Medulla oblongata (tissue), 1 donor: ENCODE results near the gene SULT2A1.
A peak's percentile ranks its signal among the peaks of the same experiment; 100 is the strongest.
"Not testable (repeated sequence)": the region's sequence is repeated elsewhere in the genome, so short reads cannot be mapped to it uniquely, and the experiment has no call there.

Experiments used
- DNase-seq: peaks from one replicate; pipeline ENCODE4 v3.0.0-alpha.2; 2015; ENCODE audit errors: extremely low spot score

The SULT2A1 gene, protein sequence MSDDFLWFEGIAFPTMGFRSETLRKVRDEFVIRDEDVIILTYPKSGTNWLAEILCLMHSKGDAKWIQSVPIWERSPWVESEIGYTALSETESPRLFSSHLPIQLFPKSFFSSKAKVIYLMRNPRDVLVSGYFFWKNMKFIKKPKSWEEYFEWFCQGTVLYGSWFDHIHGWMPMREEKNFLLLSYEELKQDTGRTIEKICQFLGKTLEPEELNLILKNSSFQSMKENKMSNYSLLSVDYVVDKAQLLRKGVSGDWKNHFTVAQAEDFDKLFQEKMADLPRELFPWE

DNA sequence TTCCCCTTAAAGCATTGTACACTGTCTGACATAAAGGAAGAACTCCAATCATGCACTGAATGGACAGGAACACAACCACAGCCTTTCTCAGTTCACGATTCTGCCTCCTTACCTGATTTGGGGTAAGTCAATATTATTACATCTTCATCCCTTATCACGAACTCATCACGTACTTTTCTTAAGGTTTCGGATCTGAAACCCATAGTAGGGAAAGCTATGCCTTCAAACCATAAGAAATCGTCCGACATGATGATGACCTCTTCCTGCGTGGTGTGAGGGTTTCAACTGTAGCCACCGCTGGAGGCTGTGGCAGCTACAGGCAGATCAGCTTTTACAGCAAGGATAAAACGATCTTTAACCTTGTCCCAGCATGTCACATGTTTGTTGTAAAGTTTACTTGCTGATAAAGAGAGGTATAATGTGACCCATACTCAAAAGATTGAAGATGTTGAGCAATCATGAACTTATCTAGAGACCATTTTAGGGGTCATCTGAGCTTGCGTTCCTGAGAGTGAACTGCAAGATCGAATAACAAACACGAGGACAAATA is at the start of gene SULT2A1:
TSS of gene SULT2A1 (minus strand) at position 306 of the 550 bp plus-strand sequence. CDS start at position 248, 58 bp downstream.
- no peak for DNase-seq

DNA sequence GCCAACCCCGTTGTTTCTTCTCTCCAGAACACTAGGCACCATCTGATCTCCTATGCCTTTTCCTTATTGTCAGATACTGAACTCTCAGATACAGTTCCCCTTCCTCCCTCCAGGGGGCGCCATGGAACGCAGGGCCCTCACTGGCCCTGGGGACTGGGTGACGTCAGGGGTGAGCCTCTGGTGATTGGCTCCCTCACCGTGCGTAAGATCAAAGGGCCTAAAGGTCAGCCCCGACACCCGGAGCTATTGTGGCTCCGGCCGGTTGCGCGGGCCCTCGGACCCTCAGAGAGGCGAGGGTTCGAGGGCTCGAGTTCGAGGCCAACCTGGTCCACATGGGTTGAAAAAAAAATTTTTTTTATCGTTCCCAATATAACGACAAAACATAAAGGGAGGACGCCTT is 42.5 kb upstream of the SULT2A1 start:
- DNase-seq: not testable (repeated sequence)

DNA sequence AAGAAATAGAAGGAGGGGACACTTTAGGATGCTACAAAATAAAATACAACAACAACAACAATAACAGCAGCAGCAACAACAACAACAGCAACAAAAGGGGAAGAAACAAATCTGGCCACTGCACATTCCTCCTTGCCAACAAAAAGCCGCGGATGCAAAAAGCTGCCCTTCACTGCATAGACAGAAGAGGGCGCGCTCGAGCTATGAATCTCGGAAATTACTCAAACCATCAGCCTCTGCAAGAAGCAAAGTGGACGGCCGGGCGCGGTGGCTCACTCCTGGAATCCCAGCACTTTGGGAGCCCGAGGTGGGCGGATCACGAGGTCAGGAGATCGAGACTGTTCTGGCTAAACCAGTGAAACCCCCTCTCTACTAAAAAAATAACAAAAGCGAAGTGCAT is 34.0 kb upstream of the SULT2A1 start:
- not testable (repeated sequence) for DNase-seq

DNA sequence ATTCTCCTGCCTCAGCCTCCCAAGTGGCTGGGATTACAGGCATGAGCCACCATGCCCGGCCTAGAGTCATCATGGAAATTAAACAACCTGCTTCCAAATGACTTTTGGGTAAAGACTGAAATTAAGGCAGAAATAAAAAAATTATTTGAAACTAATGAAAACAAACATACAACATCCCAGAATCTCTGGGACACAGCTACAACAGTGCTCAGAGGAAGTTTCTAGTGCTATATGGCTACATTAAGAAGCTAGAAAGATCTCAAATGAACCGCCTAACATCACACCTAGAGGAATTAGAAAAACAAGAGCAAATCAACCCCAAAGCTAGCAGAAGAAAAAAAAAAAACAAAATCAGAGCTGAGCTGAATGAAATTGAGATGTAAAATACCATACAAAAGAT is 24.1 kb upstream of the SULT2A1 start:
- DNase-seq: not testable (repeated sequence)

DNA sequence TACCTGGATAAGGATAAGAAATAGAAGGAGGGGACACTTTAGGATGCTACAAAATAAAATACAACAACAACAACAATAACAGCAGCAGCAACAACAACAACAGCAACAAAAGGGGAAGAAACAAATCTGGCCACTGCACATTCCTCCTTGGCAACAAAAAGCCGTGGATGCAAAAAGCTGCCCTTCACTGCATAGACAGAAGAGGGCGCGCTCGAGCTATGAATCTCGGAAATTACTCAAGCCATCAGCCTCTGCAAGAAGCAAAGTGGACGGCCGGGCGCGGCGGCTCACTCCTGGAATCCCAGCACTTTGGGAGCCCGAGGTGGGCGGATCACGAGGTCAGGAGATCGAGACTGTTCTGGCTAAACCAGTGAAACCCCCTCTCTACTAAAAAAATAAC is 23.2 kb upstream of the SULT2A1 start:
- not testable (repeated sequence) for DNase-seq

DNA sequence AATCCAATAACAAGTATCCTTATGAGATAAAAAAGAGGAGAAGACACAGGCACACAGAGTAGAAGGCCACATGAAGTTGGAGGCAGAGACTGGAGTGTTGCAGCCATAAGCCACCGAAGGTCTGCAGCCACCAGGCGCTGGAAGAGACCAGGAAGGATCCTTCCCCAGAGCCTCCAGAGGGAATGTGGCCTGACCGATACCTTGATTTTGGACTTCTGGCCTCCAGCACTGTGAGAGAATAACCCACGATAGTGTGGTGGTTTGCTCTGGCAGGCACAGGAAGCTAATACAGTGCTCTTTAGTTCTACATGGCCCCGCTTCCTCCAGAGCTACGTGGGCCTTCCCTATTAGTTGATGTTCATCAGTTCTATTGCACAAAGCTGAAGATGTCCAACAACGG is 15.3 kb upstream of the SULT2A1 start:
- DNase-seq: no peak

DNA sequence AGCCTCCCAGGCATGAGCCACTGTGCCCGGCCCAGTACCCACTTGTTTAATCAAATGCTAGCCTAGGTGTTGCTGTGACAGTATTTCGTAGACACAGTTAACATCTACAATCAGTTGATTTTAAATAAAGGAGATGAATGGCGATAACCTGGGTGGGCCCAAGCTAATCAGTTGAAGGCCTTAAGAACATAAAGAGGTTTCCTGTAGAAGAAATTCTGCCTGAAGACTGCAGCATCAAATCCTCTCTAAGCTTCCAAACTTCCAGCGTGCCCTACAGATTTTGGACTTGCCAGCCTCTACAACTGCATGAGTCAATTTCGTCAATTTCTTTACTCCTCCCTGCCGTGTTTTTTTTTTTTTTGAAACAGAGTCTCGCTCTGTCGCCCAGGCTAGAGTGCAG is 13.2 kb upstream of the SULT2A1 start:
- DNase-seq: no peak

DNA sequence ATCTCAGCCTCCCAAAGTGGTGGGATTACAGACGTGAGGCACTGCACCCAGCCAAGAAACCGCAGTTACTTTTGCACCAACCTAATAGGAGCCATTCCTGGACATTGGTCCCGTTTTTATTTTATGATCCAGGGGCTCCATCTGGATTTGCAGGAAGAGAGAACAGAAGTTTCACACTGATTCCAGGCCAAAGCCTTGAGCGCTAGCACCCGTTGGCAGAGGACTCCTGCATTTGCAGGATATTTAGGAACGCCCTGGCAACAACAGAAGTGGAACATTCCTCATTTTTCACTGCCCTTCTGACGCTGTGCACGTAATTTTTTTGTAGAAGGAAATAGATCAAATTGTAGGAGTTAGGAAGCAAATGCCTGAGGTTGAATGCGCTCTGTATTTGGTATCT is 11.7 kb upstream of the SULT2A1 start:
- no peak for DNase-seq

DNA sequence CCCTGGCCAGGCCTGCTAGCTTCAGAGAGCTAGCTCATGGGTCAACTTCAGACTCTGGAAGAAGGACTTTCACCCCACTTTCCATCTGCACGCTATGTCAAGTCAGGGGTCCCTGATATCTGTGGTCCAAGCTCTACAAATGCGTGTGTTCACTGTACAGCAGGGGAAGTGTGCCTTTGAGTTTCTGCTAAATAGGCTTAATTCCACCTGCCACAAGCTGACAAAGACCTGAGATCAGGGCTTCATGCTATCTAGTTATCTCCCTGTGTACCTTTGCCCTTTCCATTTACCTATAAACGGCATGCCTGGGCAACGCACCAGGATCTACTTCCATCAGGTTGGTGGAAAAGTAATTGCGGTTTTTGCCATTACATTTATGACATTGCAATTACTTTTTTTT is 10.7 kb upstream of the SULT2A1 start:
- DNase-seq: no peak

DNA sequence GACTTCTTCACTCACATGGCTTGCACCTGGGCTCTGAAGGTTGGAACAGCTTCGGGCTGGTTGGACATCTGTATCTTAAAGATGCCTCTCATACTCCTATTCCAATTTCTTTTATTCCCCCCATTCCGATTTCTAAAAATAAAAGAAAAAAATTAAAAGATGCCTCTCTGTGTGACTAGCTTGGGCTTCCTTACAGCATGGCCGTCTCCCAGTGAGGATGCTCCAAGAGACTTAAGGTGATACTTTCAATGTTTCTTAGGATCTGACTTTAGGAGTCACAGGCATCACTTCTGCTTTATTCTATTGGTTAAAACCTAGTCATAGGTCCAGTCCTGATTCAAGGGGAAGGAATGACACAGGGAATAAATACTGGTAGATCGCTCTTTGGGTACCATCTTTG is 9.9 kb upstream of the SULT2A1 start:
- no peak for DNase-seq

DNA sequence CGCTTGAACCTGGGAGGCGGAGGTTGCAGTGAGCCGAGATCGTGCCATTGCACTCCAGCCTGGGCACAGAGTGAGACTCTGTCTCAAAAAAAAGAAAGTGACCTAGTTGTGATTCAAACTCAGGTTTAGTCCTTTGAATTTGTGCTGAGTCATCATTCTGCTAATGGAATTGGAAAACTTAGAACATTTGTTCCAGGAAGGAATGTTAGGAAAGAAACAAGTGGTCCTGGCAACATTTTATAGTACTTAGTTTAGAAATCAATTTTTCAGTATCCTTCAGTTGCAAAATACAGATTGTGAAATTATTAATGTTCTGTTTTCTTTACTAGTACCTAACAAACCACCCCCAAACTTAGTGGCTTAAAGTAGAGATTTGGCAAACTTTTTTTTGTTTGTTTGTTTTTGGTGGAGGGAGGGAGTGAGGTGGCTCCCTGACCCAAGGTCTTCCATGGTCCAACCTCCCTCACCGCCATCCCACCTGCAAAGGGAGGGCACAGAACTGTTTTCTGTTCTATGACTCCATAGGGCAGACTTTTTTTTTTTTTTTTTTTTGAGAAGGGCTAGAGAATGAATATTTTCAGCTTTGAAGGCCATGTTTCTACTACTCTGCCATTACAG is 9.2 kb upstream of the SULT2A1 start:
- no peak for DNase-seq

DNA sequence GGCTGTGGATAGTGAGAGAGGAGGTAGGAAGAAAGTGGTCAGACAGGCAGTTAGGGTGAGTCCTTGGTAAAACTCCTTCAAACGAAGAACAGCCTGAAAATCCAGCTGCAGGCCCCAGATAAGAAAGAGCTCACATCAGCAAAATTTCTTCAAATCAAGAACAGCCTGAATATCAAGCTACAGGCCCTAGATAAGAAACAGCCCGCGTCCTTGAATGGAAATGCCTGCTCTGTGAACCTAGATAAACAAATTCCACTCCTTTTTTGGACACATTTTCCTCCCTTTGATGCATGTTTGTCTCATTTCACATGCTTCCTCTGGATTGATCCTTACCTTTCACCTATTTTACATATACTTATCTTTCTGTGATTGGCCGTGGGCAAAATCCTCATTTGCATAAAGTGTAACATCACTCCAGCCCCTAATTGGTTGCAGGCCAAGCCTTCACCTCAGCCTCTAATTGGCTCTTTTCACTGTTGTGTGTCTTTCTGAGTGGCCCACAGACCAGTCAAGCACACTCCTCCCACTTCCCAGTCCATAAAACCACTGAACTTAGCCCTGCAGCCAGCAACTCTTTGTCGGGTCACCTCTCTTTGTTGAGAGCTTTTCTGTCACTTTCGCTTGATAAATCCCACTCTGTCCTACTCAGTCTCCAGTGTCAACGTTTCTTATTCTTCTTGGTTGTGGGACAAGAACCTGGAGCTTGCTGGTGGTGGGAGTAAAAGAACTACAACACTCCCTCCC is 6.0 kb upstream of the SULT2A1 start:
- no peak for DNase-seq

DNA sequence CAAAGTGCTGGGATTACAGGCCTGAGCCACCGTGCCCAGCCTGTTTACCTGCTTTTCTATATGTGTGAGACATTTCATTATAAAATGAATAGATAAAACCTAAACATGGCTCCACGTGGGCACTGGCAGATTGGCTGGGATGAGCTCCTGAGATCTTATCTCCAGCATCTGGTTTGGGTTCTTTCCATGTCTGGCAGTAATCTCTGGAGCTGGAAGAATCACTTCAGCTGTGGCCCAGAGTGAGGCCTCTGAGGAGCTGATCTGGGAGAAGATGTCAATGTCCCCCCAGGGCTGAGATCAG is 5.5 kb upstream of the SULT2A1 start:
- no peak for DNase-seq

DNA sequence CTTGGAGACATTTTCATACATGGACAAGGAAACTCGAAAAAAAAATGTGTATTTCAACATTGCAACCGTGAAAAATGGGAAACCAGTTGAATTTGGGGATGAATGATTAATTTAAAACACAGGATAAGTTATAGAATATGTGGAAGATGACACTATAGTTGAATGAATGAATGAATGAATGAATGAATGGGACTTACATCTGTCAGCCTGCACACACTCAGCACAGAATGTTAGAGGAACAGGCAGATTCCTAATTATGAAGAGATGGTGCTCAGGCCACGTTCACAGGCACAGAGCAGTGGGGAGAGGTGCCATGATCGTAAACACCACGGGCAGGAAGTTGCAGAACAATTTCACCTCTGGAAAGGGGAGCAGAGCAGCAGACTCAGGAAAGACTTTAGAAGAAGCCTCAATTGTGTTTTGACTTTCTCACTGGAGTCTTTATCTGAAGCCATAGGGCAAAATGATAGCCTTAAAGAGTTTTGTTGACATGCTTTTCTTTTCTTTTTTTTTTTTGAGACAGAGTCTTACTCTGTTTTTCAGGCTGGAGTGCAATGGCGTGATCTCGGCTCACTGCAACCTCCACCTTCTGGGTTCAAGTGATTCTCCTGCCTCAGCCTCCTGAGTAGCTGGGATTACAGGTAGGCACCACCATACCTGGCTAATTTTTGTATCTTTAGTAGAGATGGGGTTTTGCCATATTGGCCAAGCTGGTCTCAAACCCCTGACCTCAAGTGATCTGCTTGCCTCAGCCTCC is 4.9 kb upstream of the SULT2A1 start:
- DNase-seq: no peak

DNA sequence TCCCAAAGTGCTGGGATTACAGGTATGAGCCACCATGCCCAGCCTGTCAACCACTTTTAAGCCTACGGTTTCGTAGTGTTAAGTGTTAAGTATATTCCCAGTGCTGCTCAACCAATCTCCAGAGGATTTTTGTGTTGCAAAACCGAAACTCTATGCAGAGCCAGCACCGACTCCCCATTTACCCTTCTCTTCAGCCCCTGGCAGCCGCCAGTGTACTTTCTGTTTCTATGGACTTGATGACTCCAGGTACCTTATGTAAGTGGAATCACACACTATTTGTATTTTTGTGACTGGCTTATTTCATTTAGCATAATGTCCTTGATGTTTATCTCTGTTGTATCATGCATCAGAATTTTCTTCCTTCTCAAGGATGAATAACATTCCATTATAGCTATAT is 1.1 kb downstream of the SULT2A1 start:
- DNase-seq: no peak

DNA sequence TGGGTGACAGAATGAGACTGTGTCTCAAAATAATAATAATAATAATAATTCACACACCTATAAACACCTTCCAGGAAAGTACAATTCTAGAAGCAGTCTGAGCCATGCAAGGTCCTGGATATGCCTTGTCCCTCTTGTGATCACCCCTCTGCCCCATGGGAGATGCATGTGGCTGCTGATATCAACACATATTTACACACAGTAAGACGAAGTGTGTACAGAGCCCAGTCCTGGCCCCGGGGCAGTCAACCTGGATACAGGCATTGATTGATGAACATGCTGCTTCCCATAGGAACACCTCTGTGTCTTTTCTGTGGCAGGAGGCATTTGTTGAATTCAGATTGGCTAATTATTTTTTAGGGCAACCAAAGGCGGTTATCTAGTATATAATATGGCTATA is 3.2 kb downstream of the SULT2A1 start:
- no peak for DNase-seq

DNA sequence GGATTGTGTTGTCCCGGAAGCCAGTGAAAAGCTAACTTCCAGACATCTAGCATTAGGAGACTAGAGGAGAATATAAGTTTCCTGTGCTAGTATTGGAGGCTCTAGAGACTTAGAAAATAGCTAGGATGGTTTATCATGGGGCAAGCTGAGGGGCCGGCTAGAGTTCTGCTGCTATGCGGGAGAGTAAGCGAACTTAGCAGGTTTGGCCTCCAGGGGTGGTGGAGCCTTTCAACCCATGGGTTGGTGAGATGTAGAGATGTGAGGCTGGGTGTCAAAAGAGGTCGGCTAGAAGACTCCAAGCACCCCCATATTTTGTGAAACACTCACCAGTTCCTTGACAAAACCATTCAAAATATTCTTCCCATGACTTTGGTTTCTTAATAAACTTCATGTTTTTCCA is 4.4 kb downstream of the SULT2A1 start:
- DNase-seq: no peak

DNA sequence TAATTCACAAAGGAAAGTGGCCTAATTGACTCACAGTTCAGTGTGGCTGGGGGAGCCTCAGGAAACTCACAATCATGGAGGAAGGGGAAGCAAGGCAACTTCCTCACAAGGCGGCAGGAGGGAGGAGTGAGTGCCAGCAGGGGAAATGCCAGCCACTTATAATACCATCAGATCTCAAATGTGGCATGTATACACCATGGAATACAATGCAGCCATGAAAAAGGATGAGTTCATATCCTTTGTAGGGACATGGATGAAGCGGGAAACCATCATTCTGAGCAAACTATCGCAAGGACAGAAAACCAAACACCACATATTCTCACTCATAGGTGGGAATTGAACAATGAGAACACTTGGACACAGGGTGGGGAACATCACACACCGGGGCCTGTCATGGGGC is 6.7 kb downstream of the SULT2A1 start:
- not testable (repeated sequence) for DNase-seq

DNA sequence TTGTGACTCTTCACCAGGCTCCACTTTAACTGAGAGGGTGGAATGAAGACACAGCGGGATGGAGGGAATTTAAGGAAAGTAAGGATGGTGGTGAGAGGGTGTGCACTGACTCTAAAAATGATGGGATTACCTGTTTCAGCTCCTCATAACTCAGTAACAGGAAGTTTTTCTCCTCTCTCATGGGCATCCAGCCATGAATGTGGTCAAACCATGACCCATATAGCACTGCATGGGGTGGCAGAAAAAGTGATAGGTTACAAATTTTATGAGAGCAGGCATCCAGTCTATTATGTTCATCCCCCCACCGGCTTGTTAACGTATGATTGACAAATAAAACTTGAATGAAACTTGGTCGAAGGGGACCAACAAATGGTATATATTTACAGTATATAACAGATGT is 7.2 kb downstream of the SULT2A1 start:
- DNase-seq: no peak

DNA sequence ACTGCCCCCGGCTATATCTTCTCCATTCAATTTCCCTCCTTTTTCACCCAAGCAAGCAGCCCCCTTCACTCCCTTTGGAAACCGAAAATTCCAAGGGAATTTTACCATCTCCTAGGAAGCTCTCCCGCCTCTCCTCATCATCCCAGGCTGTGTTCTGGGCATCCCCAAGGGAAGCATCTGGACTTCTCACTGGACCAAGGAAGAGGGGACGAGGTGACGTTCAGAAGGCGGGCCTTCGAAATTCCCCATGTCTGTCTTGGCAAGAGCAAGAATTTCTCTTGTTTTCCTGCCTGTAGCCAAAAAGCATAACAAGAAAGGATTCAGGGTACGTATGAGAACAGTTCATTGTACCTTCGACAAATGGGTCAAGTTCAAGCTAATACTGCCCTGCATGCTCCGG is 20.9 kb downstream of the SULT2A1 start:
- no peak for DNase-seq

DNA sequence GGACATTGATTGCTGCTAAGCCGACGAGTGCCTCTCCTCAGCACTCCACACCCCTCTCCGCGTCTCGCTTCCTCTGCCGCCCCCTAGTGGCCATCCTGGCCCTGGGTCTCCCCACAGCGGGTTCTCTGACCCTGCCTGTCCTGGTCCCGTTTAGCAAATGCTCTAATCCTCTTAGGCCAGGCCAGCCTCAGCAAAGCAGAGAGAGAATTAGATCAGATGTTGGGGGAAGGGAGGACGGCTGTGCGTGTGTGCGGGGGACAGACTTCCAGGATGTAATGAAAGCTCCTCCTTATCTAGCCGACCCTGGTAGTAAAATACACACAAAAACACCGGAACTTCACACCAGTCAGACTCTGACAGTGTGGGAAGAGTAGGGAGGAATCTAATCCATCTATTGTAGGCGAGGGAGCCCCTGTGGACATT is 22.6 kb downstream of the SULT2A1 start:
- peak; percentile 84 for DNase-seq

DNA sequence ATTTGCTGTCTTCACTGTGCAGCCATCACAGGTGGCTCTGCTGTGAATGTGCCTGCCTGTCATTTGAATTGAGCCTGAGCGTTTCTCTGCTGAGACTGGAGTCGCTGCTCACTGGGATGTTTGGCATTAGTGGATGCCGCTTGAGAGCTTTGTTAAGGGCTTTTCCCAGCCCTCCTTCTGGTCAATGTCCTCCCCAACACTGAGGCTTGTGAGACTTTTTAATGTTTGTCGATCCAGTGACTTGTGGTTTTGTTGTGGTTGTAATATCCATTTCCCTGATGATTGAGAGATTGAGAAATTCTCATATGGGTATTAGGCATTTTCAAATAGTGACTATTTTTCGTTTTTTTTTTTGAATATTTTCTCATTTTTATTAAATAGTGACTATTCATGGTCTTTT is 24.5 kb downstream of the SULT2A1 start:
- DNase-seq: no peak
